Tibial nerve (tissue), 4 donors: ENCODE data around the gene NAP1L1. TPM values are rescaled to one million over a fixed set of nuclear protein-coding genes. Genes with fewer than 3 reads are reported as not detected.
"Not testable (repeated sequence)": the region's sequence is repeated elsewhere in the genome, so short reads cannot be mapped to it uniquely, and the experiment has no call there.

Experiments
- DNase-seq, 2 donors: peaks; one replicate each; pipeline ENCODE4 v3.0.0-alpha.2; 2019; ENCODE audit warnings: low spot score in 2 of 2
- H3K27ac ChIP-seq, 4 donors: fragments of 200-600 bp; sonication (generic) in 3 of 4; one replicate each; pipeline ENCODE4 v1.5.1; 2017 to 2019; ENCODE audit warnings: mild to moderate bottlenecking in 1 of 4
- H3K27me3 ChIP-seq, 2 donors: fragments of 200-600 bp; sonication (generic) in 1 of 2; one replicate each; pipeline versions ENCODE4 v1.5.1 to v1.6.0; 2017 to 2019
- H3K36me3 ChIP-seq, 3 donors: fragments of 200-600 bp; sonication (generic); one replicate each; pipeline ENCODE4 v1.5.1; 2018 to 2019
- H3K4me1 ChIP-seq, 4 donors: fragments of 200-600 bp; sonication (generic) in 3 of 4; one replicate each; pipeline ENCODE4 v1.5.1; 2017 to 2019
- H3K4me3 ChIP-seq, 4 donors: fragments of 200-600 bp; sonication (generic) in 3 of 4; one replicate each; pipeline ENCODE4 v1.5.1; 2017 to 2019; ENCODE audit warnings: mild to moderate bottlenecking in 1 of 4, moderate library complexity in 1 of 4
- H3K9me3 ChIP-seq, 4 donors: fragments of 200-600 bp; sonication (generic) in 3 of 4; one replicate each; pipeline ENCODE4 v1.5.1; 2017 to 2019
- CTCF ChIP-seq, 5 experiments: fragments of 200-600 bp in 3 of 5; fragments of 450-650 bp in 2 of 5; sonication (generic) in 3 of 5; IDR thresholded peaks; one replicate each; pipeline ENCODE4 v1.5.1; 2016 to 2019; ENCODE audit warnings: antibody characterized with exemption in 5 of 5, mild to moderate bottlenecking in 3 of 5, moderate library complexity in 2 of 5
- EP300 ChIP-seq, 2 donors: sonication (generic); formaldehyde crosslinking; IDR thresholded peaks; one replicate each; pipeline ENCODE4 v1.6.1; 2017; ENCODE audit warnings: antibody characterized with exemption in 2 of 2, mild to moderate bottlenecking in 1 of 2
- POLR2A ChIP-seq, 2 donors: fragments of 450-650 bp; IDR thresholded peaks; one replicate each; pipeline ENCODE4 v1.6.1; 2017; ENCODE audit warnings: antibody characterized with exemption in 2 of 2, mild to moderate bottlenecking in 2 of 2, moderate library complexity in 2 of 2
- WGBS, 2 donors: methylation state at CpG; one replicate each; pipeline ENCODE4 v1.1.5; 2018; 5-methylcytosine and 5-hydroxymethylcytosine counted together
- total RNA-seq, 4 donors: library from RNA; depleted of rRNA; stranded (reverse); fragments of >200 nt; gene quantifications; one replicate each; pipeline ENCODE4 v1.1.0, GENCODE V29; 2016

Gene NAP1L1
- total RNA-seq, 4 donors from 2014 or later, result 325 to 541 (median 390) TPM

- no peak for TF ChIP-seq EP300 (IDR thresholded peaks at IDR 0.05)
- no peak for TF ChIP-seq CTCF (IDR thresholded peaks at IDR 0.05)
- TF ChIP-seq POLR2A (IDR thresholded peaks at IDR 0.05), result no peak
Observed at GRCh38 chr12:75990189-75990912, 94.1 kb downstream of the NAP1L1 start.

GRCh38 chr12:75987709-75988108 is 96.8 kb downstream of the NAP1L1 start:
- peaks cover 0 to 20% (median 8%) of the 10 kb centered on the region in 4 donors for H3K4me1 ChIP-seq
- WGBS, 2 donors, result 100% methylated on average over 1 of the region's 1 CpG

More at GRCh38 chr12:75990189-75990912, 94.1 kb downstream of the NAP1L1 start:
- no peak for DNase-seq
- H3K4me3 ChIP-seq, result no peak overlapping the region
- no peaks in the 10 kb centered on the region for H3K36me3 ChIP-seq
- no peaks in the 10 kb centered on the region for H3K27me3 ChIP-seq
- no peak overlapping the region for H3K27ac ChIP-seq
- peaks cover 0 to 5% (median 0%) of the 10 kb centered on the region in 4 donors for H3K9me3 ChIP-seq
- WGBS, 2 donors, result 77 to 79% methylated on average over 4 of the region's 4 CpGs
- H3K4me1 ChIP-seq, result peaks cover 0 to 12% (median 4%) of the 10 kb centered on the region in 4 donors

More at GRCh38 chr12:75987709-75988108, 96.8 kb downstream of the NAP1L1 start:
- H3K27me3 ChIP-seq, H3K9me3 ChIP-seq, DNase-seq, H3K36me3 ChIP-seq, H3K4me3 ChIP-seq, H3K27ac ChIP-seq: not testable (repeated sequence)

Other genes starting within 250 kb of the NAP1L1 start
- 10 to 100 TPM; 23.6 to 34.9 (median 30.7) TPM for gene PHLDA1, start 52.9 kb downstream of the NAP1L1 start, total RNA-seq